Tibial artery (tissue), 4 donors: ENCODE results near the gene KRT36.

Source experiments
- DNase-seq, 2 donors: peaks; one replicate each; pipeline ENCODE4 v3.0.0-alpha.2; 2019
- H3K27ac ChIP-seq, 2 donors: fragments of 200-600 bp; sonication (generic) in 1 of 2; 1 replicate in 1 of 2; 2 replicates in 1 of 2; pipeline ENCODE4 v1.5.1; 2018 to 2019; ENCODE audit warnings: mild to moderate bottlenecking in 1 of 2
- H3K27me3 ChIP-seq, 2 donors: fragments of 200-600 bp; sonication (generic) in 1 of 2; one replicate each; pipeline versions ENCODE4 v1.5.1 to v1.6.0; 2016 to 2019
- H3K36me3 ChIP-seq, 3 donors: fragments of 200-600 bp; sonication (generic) in 2 of 3; one replicate each; pipeline ENCODE4 v1.5.1; 2016 to 2019; ENCODE audit warnings: mild to moderate bottlenecking in 2 of 3
- H3K4me1 ChIP-seq, 4 donors: fragments of 200-600 bp; sonication (generic) in 2 of 4; 1 replicate in 3 of 4; 2 replicates in 1 of 4; pipeline ENCODE4 v1.5.1; 2016 to 2019
- H3K4me3 ChIP-seq, 2 donors: fragments of 200-600 bp; sonication (generic) in 1 of 2; 1 replicate in 1 of 2; 2 replicates in 1 of 2; pipeline ENCODE4 v1.5.1; 2018 to 2019; ENCODE audit warnings: mild to moderate bottlenecking in 2 of 2
- H3K9me3 ChIP-seq, 3 donors: fragments of 200-600 bp; sonication (generic) in 1 of 3; one replicate each; pipeline ENCODE4 v1.5.1; 2016 to 2019
- intact Hi-C: fragments of 100-400 bp; cut with DNase I; formaldehyde crosslinking; loops from one replicate; pipeline ENCODE4 v1.15.0; 2023; ENCODE audit warnings: low total_unique reads
- TF ChIP-seq, protein P1 (sequence below), 2 experiments: fragments of 200-600 bp in 1 of 2; fragments of 450-650 bp in 1 of 2; IDR thresholded peaks; one replicate each; pipeline ENCODE4 v1.5.1; 2017 to 2019; ENCODE audit warnings: antibody characterized with exemption in 2 of 2, mild to moderate bottlenecking in 1 of 2, moderate library complexity in 1 of 2

KRT36 gene

DNA sequence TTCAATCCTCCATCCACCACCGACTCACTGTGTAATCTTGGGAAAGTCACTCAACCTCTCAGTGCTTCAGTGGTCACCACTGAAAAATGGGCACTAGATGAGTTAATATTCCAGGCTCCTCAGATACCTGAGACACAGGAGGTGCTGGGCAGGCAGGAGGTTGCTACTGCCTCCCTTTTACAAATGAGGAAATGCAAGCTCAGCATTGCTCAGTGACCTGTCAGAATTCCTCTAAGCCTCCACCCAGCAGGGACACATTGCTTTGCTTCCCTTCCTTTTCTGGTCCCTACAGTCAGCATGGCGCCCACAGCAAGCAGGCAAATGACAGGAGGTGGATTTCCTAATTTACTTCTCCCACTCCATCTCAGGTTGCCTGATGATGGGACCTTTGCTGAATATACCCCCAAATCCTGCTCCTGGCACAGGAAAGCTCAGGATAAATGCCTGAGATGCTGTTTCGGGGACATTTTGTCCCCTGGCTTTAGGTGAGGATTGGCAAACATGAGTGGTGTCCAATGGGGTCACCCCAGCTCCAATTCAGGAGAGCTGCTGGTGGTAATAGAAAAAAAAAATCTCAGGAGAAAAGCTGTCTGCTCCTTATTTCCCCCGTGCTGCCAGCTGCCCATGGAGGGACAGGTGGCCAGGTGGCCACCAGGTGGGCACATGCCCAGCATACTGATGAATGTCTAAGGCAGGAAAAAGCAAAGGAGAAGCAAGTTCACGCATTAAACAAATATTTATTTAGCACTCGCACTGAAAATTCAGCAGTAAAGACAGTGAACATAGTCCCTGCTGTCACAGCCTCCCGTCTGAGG is 20.7 kb upstream of the KRT36 start:
- TF ChIP-seq, protein P1, sequence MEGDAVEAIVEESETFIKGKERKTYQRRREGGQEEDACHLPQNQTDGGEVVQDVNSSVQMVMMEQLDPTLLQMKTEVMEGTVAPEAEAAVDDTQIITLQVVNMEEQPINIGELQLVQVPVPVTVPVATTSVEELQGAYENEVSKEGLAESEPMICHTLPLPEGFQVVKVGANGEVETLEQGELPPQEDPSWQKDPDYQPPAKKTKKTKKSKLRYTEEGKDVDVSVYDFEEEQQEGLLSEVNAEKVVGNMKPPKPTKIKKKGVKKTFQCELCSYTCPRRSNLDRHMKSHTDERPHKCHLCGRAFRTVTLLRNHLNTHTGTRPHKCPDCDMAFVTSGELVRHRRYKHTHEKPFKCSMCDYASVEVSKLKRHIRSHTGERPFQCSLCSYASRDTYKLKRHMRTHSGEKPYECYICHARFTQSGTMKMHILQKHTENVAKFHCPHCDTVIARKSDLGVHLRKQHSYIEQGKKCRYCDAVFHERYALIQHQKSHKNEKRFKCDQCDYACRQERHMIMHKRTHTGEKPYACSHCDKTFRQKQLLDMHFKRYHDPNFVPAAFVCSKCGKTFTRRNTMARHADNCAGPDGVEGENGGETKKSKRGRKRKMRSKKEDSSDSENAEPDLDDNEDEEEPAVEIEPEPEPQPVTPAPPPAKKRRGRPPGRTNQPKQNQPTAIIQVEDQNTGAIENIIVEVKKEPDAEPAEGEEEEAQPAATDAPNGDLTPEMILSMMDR (IDR thresholded peaks at IDR 0.05): no peak
- H3K36me3 ChIP-seq: peaks cover 0 to under 1% (median 0%) of the 10 kb centered on the region in 3 donors
- DNase-seq: no peak
- H3K4me1 ChIP-seq: peaks cover 0 to 4% (median 0%) of the 10 kb centered on the region in 4 donors
- no peak overlapping the region for H3K4me3 ChIP-seq
- H3K27ac ChIP-seq: no peak overlapping the region
- no peaks in the 10 kb centered on the region for H3K9me3 ChIP-seq
- H3K27me3 ChIP-seq: peaks cover 0 to 5% of the 10 kb centered on the region in 2 donors
- intact Hi-C loops: no loop called here

DNA sequence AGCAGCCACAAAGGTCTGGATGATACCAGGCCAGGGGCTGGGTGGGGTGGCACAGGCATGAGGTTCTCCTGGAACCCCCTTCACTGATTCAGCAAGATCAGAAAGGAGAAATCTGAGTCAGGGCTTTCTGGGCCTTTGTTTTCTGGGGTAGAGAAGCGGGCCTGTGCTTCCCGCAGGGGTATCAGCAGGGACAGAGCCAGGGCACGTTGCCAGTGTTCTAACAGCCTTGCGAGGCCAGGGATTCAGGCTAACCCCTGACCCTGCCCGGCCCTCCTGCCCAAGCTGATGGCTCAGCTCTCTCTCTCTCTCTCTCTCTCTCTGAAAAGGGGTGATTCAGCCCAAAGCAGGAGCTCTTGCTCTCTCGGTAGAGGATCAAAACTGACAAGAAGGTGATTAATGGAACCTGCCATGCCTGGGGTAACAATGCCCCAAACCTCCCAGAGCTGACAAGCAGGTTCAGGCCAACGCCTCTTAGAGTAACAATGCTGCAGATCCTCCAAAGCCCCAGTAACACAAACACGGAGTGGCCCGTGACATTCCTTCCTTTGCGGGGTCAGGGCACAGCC is 17.7 kb upstream of the KRT36 start:
- intact Hi-C loops: no loop called here
- Histone ChIP-seq H3K36me3 (no peaks in the 10 kb centered on the region), H3K4me3 (no peak overlapping the region), H3K4me1 (peaks cover 0 to 4% (median 0%) of the 10 kb centered on the region in 4 donors), H3K27me3 (peaks cover 0 to 2% of the 10 kb centered on the region in 2 donors), H3K27ac (no peak overlapping the region), H3K9me3 (no peaks in the 10 kb centered on the region)
- TF ChIP-seq, protein P1 (IDR thresholded peaks at IDR 0.05): no peak
- DNase-seq: no peak

DNA sequence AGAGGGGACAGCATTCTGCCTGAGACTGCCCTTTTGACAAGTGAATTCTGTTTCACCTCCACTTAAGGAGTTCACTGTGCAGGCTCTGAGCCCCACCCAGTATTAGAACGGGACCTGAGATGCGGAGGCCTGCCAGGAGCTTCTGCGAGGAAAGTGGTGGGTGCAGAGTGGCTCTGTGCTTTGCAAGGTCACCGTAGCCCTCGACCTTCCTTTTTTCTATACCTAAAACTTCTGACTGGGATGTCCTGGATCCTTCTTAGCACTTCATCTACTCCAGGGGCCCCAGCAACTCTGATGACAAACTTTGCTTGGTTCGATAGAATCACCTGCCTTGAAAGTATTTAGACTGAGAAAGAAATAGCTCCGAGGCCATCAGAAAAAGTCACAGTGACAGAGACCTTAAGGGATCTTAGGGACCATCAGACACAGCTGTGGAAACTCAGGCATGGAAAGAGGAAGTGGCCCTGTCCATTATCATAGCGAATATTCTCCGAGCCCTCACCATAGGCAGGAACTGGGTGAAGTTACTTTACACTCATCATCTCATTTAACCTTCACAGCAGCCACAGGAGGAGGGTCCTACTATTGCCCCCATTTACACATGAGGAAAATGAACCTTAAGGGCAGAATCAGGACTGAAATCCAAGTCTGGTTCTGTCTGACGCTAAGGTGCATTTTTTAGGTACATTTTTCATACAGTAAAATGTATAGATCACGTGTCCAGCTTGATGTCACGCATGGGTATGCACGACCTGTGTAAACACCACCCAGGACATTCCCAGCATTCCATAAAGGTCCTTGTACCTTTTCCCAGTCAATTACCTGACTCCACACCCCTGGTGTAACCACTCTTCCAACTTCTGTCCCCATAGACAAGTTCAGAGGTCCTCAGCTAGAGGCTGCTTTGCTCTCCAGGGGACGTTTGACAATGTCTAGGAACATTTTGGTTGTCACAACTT is 16.4 kb upstream of the KRT36 start:
- Histone ChIP-seq H3K27ac (no peak overlapping the region), H3K36me3 (no peaks in the 10 kb centered on the region), H3K9me3 (no peaks in the 10 kb centered on the region), H3K4me3 (no peak overlapping the region), H3K4me1 (peaks cover 0 to under 1% (median 0%) of the 10 kb centered on the region in 4 donors), H3K27me3 (peaks cover 0 to 2% of the 10 kb centered on the region in 2 donors)
- no peak for DNase-seq
- intact Hi-C loops: no loop called here
- TF ChIP-seq, protein P1 (IDR thresholded peaks at IDR 0.05): no peak

DNA sequence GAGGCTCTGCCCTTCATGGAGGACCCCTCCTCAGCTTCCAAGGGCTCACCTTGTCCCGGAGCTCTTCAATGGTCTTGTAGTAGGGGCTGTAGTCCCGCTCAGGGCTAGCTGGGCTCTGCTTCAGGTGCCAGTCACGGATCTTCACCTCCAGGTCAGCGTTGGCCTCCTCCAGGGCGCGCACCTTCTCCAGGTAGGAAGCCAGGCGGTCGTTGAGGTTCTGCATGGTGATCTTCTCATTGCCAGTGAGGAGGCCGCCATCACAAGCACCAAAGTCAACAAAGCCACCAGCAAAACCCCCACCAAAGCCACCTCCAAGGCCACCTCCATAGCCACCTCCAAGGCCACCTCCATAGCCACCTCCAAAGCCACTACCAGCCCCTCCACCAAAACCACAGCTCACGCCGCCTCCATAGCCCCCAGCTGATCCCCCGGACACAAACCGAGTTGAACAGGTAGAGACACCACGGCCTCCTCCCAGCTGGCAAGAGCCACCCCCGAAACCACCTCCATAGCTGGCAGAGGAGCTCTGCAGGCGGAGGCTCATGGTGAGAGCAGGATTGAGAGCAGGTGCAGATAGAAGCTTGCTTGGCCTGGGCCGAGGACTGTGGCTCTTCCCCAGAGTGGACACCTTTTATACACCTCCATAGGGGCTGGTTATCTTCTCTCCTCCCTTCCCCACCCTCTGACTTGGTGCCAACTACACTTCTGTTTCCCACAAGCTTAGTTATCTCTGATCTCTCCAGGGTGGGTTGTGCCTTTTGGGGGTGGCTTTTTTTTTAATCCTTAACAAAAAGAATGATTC is 15.5 kb upstream of the KRT36 start, which contains the start of gene KRT13:
Gene KRT13 (minus strand): TSS at position 606 of the 802 bp plus-strand sequence. CDS start 62 bp downstream, at position 544.
- TF ChIP-seq, protein P1 (IDR thresholded peaks at IDR 0.05): no peak
- H3K27me3 ChIP-seq: peaks cover 0 to 5% of the 10 kb centered on the region in 2 donors
- DNase-seq: no peak
- H3K36me3 ChIP-seq: no peaks in the 10 kb centered on the region
- H3K27ac ChIP-seq: no peak within 1 kb of the TSS
- H3K9me3 ChIP-seq: no peaks in the 10 kb centered on the region
- intact Hi-C loops: no loop called here
- no peaks in the 10 kb centered on the region for H3K4me1 ChIP-seq
- no peak within 1 kb of the TSS for H3K4me3 ChIP-seq
